GM23338 (cell line): ENCODE data around the gene PCSK4. TPM values are rescaled to one million over a fixed set of nuclear protein-coding genes. Genes with fewer than 3 reads are reported as not detected.

Experiments used
- ATAC-seq: fragments of 200-7000 bp; cut with Tn5 transposase; 3 replicates; pipeline ENCODE4 v1.9.1; 2020
- DNase-seq: peaks from one replicate; pipeline ENCODE4 v3.0.0-alpha.2; 2015; ENCODE audit warnings: low spot score
- H2AFZ ChIP-seq: fragments of 200-600 bp; sonication (generic); 2 replicates; pipeline ENCODE4 v1.8.0; 2016; ENCODE audit warnings: antibody characterized with exemption, mild to moderate bottlenecking, moderate library complexity
- H3F3A ChIP-seq: fragments of 200-600 bp; sonication (generic); replicated peaks from 2 replicates; pipeline ENCODE4 v1.8.0; 2017; ENCODE audit warnings: antibody characterized with exemption, mixed run types, low read depth
- H3K27ac ChIP-seq: fragments of 200-600 bp; sonication (generic); 2 replicates; pipeline ENCODE4 v1.6.1; 2016; ENCODE audit warnings: low read depth
- H3K27me3 ChIP-seq: fragments of 200-600 bp; sonication (generic); 2 replicates; pipeline ENCODE4 v1.8.0; 2016; ENCODE audit warnings: mild to moderate bottlenecking, mixed run types, moderate library complexity; ENCODE audit not compliant: insufficient read depth
- H3K36me3 ChIP-seq: fragments of 200-600 bp; sonication (generic); 2 replicates; pipeline ENCODE4 v1.8.0; 2016; ENCODE audit warnings: mild to moderate bottlenecking; ENCODE audit not compliant: insufficient read depth
- H3K4me1 ChIP-seq: fragments of 200-600 bp; sonication (generic); 2 replicates; pipeline ENCODE4 v1.8.0; 2016; ENCODE audit warnings: mild to moderate bottlenecking, moderate library complexity; ENCODE audit not compliant: insufficient read depth
- H3K4me2 ChIP-seq: fragments of 200-600 bp; sonication (generic); 2 replicates; pipeline ENCODE4 v1.7.1; 2017; ENCODE audit warnings: mixed run types
- H3K4me3 ChIP-seq: fragments of 200-600 bp; sonication (generic); 2 replicates; pipeline ENCODE4 v1.6.1; 2016; ENCODE audit warnings: mixed run types
- H3K79me2 ChIP-seq: fragments of 200-600 bp; sonication (generic); replicated peaks from 2 replicates; pipeline ENCODE4 v1.8.0; 2017; ENCODE audit warnings: mild to moderate bottlenecking; ENCODE audit not compliant: insufficient read depth
- H3K9me2 ChIP-seq: fragments of 200-600 bp; sonication (generic); 2 replicates; pipeline ENCODE4 v1.8.0; 2017; ENCODE audit not compliant: insufficient read depth
- H4K20me1 ChIP-seq: fragments of 200-600 bp; sonication (generic); replicated peaks from 2 replicates; pipeline ENCODE4 v1.8.0; 2017; ENCODE audit warnings: mild to moderate bottlenecking; ENCODE audit not compliant: insufficient read depth
- H3K27ac Mint-ChIP-seq: 2 replicates; pipeline ENCODE4 v1.8.0; 2020; ENCODE audit warnings: inconsistent platforms, mild to moderate bottlenecking, moderate library complexity, mixed read lengths
- H3K27me3 Mint-ChIP-seq: 3 replicates; pipeline ENCODE4 v1.8.0; 2022; ENCODE audit warnings: low read depth, mild to moderate bottlenecking, moderate library complexity, mixed read lengths, inconsistent platforms; ENCODE audit not compliant: insufficient read depth, poor library complexity
- H3K36me3 Mint-ChIP-seq: 3 replicates; pipeline ENCODE4 v1.8.0; 2021; ENCODE audit warnings: low read depth, mild to moderate bottlenecking, inconsistent platforms, moderate library complexity, mixed read lengths
- H3K4me1 Mint-ChIP-seq: 3 replicates; pipeline ENCODE4 v1.8.0; 2020; ENCODE audit warnings: mild to moderate bottlenecking, inconsistent platforms, mixed read lengths
- H3K4me3 Mint-ChIP-seq: 3 replicates; pipeline ENCODE4 v1.8.0; 2021; ENCODE audit warnings: moderate library complexity, mild to moderate bottlenecking, inconsistent platforms, mixed read lengths
- H3K9me3 Mint-ChIP-seq: 3 replicates; pipeline ENCODE4 v1.8.0; 2020; ENCODE audit warnings: moderate library complexity, mild to moderate bottlenecking, inconsistent platforms, mixed read lengths
- CREB1 ChIP-seq: fragments of 250-450 bp; sonication (Bioruptor Pico); IDR thresholded peaks from 2 replicates; pipeline ENCODE4 v1.5.0; 2020; ENCODE audit warnings: low read depth, mild to moderate bottlenecking, moderate library complexity
- EZH2phosphoT487 ChIP-seq: fragments of 200-600 bp; sonication (generic); IDR thresholded peaks from one replicate; pipeline ENCODE4 v1.8.1; 2018; ENCODE audit warnings: antibody characterized with exemption; ENCODE audit not compliant: unreplicated experiment
- JUNB ChIP-seq: IDR thresholded peaks from one replicate; pipeline ENCODE4 v1.6.1; 2016; ENCODE audit warnings: antibody characterized with exemption; ENCODE audit not compliant: unreplicated experiment
- NANOG ChIP-seq: IDR thresholded peaks from 2 replicates; pipeline ENCODE4 v1.6.1; 2016; ENCODE audit warnings: antibody characterized with exemption, borderline replicate concordance
- POLR2AphosphoS5 ChIP-seq: IDR thresholded peaks from 2 replicates; pipeline ENCODE4 v1.6.1; 2016; ENCODE audit warnings: antibody characterized with exemption, low read depth
- REST ChIP-seq: IDR thresholded peaks from one replicate; pipeline ENCODE4 v1.6.1; 2018; ENCODE audit warnings: antibody characterized with exemption; ENCODE audit not compliant: unreplicated experiment
- ZNF462 ChIP-seq: fragments of 250-450 bp; sonication (Bioruptor Pico); IDR thresholded peaks from 2 replicates; pipeline ENCODE4 v1.5.0; 2020; ENCODE audit warnings: mild to moderate bottlenecking, moderate library complexity
- polyA plus RNA-seq: library from polyadenylated mRNA; unstranded; fragments of >200 nt; fragmentation: Nextera tagmentation; extraction: Ambion mirVana; gene quantifications from 2 replicates; pipeline ENCODE4 v1.2.1, GENCODE V29; 2016
- total RNA-seq: library from RNA; depleted of rRNA; stranded (reverse); fragments of >200 nt; shearing (Covaris generic); gene quantifications from 2 replicates; pipeline ENCODE4 v1.2.3, GENCODE V29; 2014
- TF ChIP-seq, protein P1 (sequence below), 2 experiments: fragments of 200-600 bp in 1 of 2; sonication (generic) in 1 of 2; conservative IDR thresholded peaks; 2 replicates each; pipeline versions ENCODE4 v1.5.1 to v1.6.1; 2016 to 2017; ENCODE audit warnings: antibody characterized with exemption in 2 of 2, low read depth in 2 of 2, mild to moderate bottlenecking in 2 of 2, moderate library complexity in 1 of 2

Gene PCSK4
- total and polyA plus RNA-seq, 2 experiments from 2014 or later: 3.8 to 15.1 TPM

DNA sequence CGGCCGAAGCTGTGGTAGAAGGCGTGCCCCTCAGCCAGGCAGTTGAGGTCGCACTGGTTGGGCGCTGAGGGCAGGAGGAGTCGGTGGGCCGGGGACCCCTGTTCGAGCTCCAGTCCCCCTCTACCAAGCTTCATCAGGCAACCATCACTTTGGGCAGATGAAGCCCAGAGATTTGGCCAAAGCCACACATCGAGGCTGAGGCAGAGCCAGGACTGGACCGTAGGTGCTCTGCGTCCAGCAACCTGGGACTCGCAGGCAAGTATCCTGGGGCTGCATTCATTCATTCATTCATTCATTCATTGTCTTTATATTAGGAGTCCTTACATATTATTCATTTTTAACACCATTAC is 18.3 kb upstream of the PCSK4 start:
- no peak for DNase-seq
- no peaks in the 10 kb centered on the region for H3K4me1 ChIP-seq
- H2AFZ ChIP-seq: peak overlapping the region; percentile 86
- peaks cover 9% of the 10 kb centered on the region; the same call in 1 of the 2 replicates for H3F3A ChIP-seq
- H3K4me1 Mint-ChIP-seq: peaks cover 2% of the 10 kb centered on the region
- no peak overlapping the region for H3K27ac ChIP-seq
- H4K20me1 ChIP-seq: no peaks in the 10 kb centered on the region
- peaks cover 13% of the 10 kb centered on the region; the same call in 1 of the 2 replicates for H3K27me3 ChIP-seq
- no peak for ATAC-seq
- H3K9me3 Mint-ChIP-seq: peaks cover 11% of the 10 kb centered on the region; the same call in 2 of the 3 replicates
- H3K27me3 Mint-ChIP-seq: peaks cover 33% of the 10 kb centered on the region
- no peaks in the 10 kb centered on the region for H3K36me3 ChIP-seq
- H3K79me2 ChIP-seq: no peaks in the 10 kb centered on the region
- H3K4me3 Mint-ChIP-seq: peak overlapping the region; percentile 95
- TF ChIP-seq JUNB (no peak), CREB1 (no peak), REST (no peak), NANOG (no peak), EZH2phosphoT487 (no peak), POLR2AphosphoS5 (no peak), ZNF462 (no peak)
- TF ChIP-seq, protein P1, sequence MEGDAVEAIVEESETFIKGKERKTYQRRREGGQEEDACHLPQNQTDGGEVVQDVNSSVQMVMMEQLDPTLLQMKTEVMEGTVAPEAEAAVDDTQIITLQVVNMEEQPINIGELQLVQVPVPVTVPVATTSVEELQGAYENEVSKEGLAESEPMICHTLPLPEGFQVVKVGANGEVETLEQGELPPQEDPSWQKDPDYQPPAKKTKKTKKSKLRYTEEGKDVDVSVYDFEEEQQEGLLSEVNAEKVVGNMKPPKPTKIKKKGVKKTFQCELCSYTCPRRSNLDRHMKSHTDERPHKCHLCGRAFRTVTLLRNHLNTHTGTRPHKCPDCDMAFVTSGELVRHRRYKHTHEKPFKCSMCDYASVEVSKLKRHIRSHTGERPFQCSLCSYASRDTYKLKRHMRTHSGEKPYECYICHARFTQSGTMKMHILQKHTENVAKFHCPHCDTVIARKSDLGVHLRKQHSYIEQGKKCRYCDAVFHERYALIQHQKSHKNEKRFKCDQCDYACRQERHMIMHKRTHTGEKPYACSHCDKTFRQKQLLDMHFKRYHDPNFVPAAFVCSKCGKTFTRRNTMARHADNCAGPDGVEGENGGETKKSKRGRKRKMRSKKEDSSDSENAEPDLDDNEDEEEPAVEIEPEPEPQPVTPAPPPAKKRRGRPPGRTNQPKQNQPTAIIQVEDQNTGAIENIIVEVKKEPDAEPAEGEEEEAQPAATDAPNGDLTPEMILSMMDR (conservative IDR thresholded peaks at IDR 0.05; ENCODE audit: low read depth in 2 of 2): no peak
- no peak overlapping the region for H3K27ac Mint-ChIP-seq
- H3K4me2 ChIP-seq: peak overlapping the region; percentile 67
- H3K36me3 Mint-ChIP-seq: no peaks in the 10 kb centered on the region
- peak overlapping the region; percentile 49 for H3K4me3 ChIP-seq
- no peaks in the 10 kb centered on the region for H3K9me2 ChIP-seq
